Activated CD4-positive, alpha-beta T cell treated with anti-CD3 and anti-CD28 coated beads for 24 hours (primary cell): ENCODE data around the gene ACAD8.
A peak's percentile ranks its signal among the peaks of the same experiment; 100 is the strongest.
"Not testable (repeated sequence)": the region's sequence is repeated elsewhere in the genome, so short reads cannot be mapped to it uniquely, and the experiment has no call there.

Experiments
- DNase-seq, 2 donors: peaks; one replicate each; pipeline ENCODE4 v3.0.0-alpha.2; 2020; ENCODE audit warnings: low read depth in 2 of 2

The ACAD8 gene

GRCh38 chr11:134267461-134267860 lies 14.1 kb downstream of the ACAD8 start:
- DNase-seq, result no peak

DNA sequence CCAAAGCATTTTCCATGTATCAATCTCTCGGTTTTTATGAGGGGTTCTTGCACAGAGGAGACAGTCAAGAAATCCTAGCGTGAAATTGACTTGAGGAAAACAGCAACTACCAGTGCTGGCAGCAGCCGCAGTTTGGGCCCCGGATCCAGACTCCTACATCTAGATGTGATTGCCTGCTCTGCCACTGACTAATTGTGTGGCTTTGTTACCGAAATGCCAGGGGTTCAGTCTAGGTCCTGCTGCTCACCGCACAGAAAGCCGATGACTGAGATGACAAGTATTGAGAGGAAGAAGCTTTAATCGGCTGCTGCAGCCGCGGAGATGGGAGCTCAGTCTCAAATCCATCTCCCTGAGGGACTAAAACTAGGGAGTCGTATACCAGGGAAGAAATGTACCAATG lies 14.6 kb downstream of the ACAD8 start:
- no peak for DNase-seq

DNA sequence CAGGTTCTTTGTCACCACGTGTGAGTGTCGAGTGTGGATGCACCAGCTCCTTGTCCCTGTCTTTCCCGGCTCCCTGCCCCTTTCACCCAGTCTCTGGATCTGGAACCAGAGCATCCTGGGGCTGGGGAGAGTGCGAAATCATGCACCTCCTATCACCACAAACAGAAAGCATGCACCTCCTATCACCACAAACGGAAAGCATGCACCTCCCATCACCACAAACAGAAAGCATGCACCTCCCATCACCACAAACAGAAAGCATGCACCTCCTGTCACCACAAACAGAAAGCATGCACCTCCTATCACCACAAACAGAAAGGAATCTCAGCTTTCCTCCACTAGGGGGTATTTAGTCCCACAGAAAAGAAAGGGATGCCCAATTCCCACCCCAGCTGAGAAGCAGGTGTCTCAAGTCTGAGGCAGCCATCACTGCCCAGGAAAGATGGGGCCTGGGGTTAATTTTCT lies 16.9 kb downstream of the ACAD8 start:
- no peak for DNase-seq

DNA sequence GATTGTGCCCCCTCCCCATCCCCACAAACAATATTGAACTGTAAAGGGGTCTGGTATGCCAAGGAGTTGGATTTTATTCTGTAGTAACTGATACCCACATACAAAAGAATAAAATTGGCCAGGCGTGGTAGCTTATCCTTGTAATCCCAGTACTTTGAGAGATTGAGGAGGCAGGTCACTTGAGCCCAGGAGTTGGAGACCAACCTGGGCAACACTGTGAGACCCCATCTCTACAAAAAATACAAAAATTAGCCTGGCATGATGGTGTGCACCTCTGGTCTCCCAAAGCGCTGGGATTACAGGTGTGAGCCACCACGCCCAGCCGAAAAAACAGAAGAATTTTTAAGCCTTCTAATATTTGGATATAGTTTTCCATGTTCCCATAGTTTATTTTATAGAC lies 18.6 kb downstream of the ACAD8 start:
- no peak for DNase-seq

- DNase-seq, result no peak
These were observed 19.3 kb downstream of the ACAD8 start for GRCh38 chr11:134272381-134273316.

- no peak for DNase-seq
These were observed 19.9 kb downstream of the ACAD8 start for GRCh38 chr11:134273317-134273712.

DNA sequence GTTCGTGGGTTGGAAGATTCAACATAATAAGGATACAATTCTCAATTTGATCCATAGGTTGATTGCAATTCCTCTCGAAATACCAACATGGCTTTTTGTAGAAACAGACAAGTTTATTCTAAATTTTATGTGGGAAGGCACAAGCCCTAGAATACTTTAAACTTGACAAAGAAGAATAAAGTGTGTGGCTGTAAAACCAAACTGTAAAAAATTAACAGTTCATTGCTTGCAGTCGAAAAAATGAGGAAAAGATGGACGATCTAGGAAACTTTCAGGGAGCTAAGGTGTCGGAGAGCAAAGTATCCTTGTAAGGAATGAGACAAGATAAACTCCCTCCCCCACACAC lies 21.8 kb downstream of the ACAD8 start:
- no peak for DNase-seq

- DNase-seq, result peak; percentile 66
These were observed 22.4 kb downstream of the ACAD8 start, which contains the start of gene GLB1L3 for GRCh38 chr11:134275534-134276395. Gene GLB1L3, plus strand, starts transcription at chr11:134276379. Its CDS starts 362 bp downstream, at chr11:134276741.

- DNase-seq, result no peak
These were observed 23.2 kb downstream of the ACAD8 start for GRCh38 chr11:134276396-134277182.

- no peak for DNase-seq
These were observed 24.0 kb downstream of the ACAD8 start for GRCh38 chr11:134277183-134278001.

- no peak for DNase-seq
These were observed 25.0 kb downstream of the ACAD8 start for GRCh38 chr11:134278356-134278755.

GRCh38 chr11:134281635-134282034 lies 28.3 kb downstream of the ACAD8 start:
- DNase-seq, result not testable (repeated sequence)

DNA sequence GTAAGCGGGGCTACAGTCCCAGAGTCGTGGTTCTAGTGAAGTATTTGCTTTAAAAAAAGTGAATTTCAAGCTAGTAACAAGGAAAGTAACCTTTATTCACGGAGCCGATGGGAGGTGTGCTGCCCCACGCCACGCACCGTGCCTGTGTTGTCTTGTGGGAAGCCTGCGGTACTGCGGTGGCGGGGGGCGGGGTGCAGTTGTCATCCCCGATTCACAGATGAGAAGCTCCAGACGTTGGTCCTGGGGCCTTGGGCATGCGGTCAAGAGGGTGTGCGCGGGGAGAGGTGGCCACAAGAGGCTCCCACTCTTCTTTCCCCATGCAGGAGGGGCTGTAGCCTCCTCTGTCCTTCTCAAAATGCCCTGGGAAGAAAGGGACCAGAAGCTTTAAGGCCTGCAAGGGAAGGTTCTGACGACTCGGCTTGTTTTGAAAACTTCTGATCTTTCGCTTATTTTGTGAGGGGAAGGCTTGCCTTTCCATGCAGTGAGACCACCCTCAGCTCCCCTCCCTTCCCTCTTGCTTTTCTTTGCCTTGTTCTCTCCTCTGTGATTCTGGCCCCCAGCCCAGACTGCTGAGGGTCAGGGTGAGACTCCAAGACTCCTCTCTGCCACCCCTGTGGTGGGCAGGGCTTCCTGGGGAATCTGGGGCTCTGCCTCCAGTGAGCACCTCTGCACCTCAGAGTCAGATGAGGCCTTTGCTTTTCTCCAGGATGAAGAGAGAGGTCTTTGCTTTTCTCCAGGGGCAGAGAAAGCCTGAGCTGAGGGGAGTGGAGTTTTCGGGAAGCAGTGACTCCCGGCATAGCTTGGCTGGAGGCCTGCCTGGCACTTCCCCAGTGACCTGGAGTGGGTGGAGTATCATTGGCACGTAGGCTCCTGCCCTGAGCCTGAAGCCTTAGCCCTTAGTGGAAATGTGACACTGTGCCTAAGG lies 29.0 kb downstream of the ACAD8 start:
- no peak for DNase-seq

DNA sequence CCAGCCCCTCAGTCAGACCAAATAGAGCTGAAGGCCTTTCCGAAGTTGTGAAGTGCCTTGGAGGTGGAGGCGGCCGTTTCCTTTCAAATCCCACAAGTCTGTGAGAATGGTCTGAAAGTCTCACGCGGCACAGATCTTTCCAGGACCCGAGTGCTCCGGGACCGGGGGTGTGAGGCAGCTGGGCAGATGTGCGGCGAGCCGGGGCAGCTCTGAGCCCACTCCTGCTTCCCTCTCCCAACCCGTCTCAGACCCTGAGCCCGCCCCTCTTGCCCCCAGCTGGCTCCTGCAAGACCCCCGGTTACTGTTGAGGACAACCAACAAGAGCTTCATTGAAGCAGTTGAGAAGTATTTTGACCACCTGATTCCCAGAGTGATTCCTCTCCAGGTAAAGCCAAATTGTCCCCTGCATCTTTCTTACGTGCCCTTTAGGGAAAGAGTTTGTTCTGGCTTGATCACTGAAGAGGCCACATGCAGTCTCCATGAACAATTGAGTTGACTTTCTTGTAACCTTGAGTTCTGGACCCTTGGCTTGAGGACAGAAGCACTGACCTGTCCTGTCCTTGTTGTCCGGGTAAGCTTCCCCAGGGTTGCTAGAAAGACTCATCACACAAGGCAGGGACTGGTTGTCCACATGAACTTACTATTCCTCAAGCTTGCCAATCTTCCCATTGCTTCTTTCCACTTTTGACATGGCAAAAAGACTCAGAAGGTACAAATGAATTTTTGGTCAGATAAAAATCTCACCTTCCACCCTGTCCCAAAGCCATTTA lies 30.3 kb downstream of the ACAD8 start:
- DNase-seq, result no peak

DNA sequence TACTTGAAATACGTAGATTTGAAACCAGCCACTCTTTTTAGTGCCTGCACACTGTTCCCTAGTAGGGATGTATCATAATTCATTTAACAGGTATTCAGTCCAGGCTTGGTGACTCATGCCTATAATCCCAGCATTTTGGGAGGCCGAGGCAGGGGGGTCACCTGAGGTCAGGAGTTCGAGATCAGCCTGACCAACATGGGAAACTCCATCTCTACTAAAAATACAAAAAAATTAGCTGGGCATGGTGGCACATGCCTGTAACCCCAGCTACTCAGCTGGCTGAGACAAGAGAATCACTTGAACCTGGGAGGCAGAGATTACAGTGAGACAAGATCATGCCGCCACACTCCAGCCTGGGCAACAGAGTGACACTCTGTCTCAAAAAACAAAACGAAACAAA lies 31.0 kb downstream of the ACAD8 start:
- not testable (repeated sequence) for DNase-seq

- no peak for DNase-seq
These were observed 34.2 kb downstream of the ACAD8 start for GRCh38 chr11:134287561-134287960.

GRCh38 chr11:134288486-134288885 lies 35.1 kb downstream of the ACAD8 start:
- no peak for DNase-seq

DNA sequence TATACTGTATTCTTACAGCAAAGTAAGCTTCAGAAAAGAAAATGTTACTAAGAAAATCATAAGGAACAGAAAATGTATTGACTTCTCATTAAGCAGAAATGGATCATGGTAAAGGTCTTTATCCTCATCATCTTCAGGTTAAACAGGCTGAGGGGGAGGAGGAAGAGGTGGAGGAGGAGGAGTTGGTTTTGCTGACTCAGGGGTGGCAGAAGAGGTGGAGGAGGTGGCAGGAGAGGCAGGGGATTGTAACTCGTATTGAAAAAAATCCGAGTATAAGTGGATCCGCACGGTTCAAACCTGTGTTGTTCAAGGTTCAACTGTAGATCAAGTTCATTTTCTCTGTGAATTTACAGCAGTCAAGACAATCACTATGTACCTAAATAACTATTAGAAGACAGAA lies 35.8 kb downstream of the ACAD8 start:
- DNase-seq, result no peak

DNA sequence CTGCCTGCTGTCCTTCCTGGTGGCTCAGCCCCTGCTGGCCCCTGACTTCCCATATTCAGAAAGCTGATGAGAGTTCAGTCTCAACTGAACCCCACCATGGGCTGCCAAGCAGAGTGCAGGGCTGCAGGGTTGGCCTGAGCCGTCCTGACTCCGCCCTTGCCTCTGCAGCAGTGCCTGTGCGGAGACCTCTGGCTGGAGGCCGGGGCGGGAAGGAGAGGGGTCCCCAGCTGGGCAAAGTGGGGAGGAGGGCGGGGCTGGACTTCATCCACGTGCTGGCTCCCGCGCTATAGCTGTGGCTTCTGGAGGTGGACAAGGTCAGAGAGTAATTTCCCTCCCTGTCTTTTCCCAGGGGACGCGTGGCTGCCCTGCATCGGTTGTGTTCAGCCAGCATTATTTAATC lies 36.4 kb downstream of the ACAD8 start:
- DNase-seq, result no peak
